Esophagus muscularis mucosa (tissue), 4 donors: ENCODE measurements around the gene PRRC2C.

Experiments
- EP300 ChIP-seq: sonication (generic); formaldehyde crosslinking; IDR thresholded peaks from one replicate; pipeline ENCODE4 v1.6.1; 2017; ENCODE audit warnings: antibody characterized with exemption
- POLR2A ChIP-seq: fragments of 450-650 bp; IDR thresholded peaks from one replicate; pipeline ENCODE4 v1.6.1; 2017; ENCODE audit warnings: antibody characterized with exemption, moderate library complexity, mild to moderate bottlenecking, low read depth
- POLR2AphosphoS5 ChIP-seq, 2 donors: sonication (generic); formaldehyde crosslinking; IDR thresholded peaks; one replicate each; pipeline ENCODE4 v1.6.1; 2017; ENCODE audit warnings: antibody characterized with exemption in 2 of 2
- TF ChIP-seq, protein P1 (sequence below), 3 experiments: fragments of 200-600 bp in 2 of 3; fragments of 450-650 bp in 1 of 3; sonication (generic) in 2 of 3; IDR thresholded peaks; one replicate each; pipeline ENCODE4 v1.5.1; 2017 to 2019; ENCODE audit warnings: antibody characterized with exemption in 3 of 3, mild to moderate bottlenecking in 2 of 3, moderate library complexity in 1 of 3

GRCh38 chr1:171545523-171545922 is 60.2 kb downstream of the PRRC2C start:
- TF ChIP-seq POLR2A = no peak
- TF ChIP-seq POLR2AphosphoS5 (IDR thresholded peaks at IDR 0.05) = no peak
- TF ChIP-seq, protein P1, sequence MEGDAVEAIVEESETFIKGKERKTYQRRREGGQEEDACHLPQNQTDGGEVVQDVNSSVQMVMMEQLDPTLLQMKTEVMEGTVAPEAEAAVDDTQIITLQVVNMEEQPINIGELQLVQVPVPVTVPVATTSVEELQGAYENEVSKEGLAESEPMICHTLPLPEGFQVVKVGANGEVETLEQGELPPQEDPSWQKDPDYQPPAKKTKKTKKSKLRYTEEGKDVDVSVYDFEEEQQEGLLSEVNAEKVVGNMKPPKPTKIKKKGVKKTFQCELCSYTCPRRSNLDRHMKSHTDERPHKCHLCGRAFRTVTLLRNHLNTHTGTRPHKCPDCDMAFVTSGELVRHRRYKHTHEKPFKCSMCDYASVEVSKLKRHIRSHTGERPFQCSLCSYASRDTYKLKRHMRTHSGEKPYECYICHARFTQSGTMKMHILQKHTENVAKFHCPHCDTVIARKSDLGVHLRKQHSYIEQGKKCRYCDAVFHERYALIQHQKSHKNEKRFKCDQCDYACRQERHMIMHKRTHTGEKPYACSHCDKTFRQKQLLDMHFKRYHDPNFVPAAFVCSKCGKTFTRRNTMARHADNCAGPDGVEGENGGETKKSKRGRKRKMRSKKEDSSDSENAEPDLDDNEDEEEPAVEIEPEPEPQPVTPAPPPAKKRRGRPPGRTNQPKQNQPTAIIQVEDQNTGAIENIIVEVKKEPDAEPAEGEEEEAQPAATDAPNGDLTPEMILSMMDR (IDR thresholded peaks at IDR 0.05) = no peak
- no peak for TF ChIP-seq EP300
